K562 (cell line): Measurements from ENCODE around the gene EMC9. TPM values are rescaled to one million over a fixed set of nuclear protein-coding genes. Genes with fewer than 3 reads are reported as not detected.

Source experiments
- BCOR ChIP-seq: fragments of 450-650 bp; IDR thresholded peaks from 2 replicates; pipeline ENCODE4 v1.6.1; 2016
- CBX5 ChIP-seq: IDR thresholded peaks from 2 replicates; pipeline ENCODE4 v1.6.1; 2014; ENCODE audit warnings: low read depth, borderline replicate concordance
- CHD4 ChIP-seq: fragments of 200-600 bp; sonication (generic); IDR thresholded peaks from 3 replicates; pipeline ENCODE4 v1.6.1; 2012; ENCODE audit warnings: low read depth, mild to moderate bottlenecking, mixed read lengths, low read length, inconsistent platforms; ENCODE audit not compliant: insufficient read depth, insufficient replicate concordance, poor library complexity, severe bottlenecking
- CTCFL ChIP-seq: IDR thresholded peaks from 2 replicates; pipeline ENCODE4 v1.6.1; 2011; ENCODE audit warnings: borderline replicate concordance, low read depth, mild to moderate bottlenecking, moderate library complexity, low read length; ENCODE audit not compliant: insufficient read depth, poor library complexity, severe bottlenecking
- E2F1 ChIP-seq: sonication (generic); formaldehyde crosslinking; IDR thresholded peaks from 2 replicates; pipeline ENCODE4 v1.8.1; 2023; ENCODE audit warnings: mild to moderate bottlenecking, missing genetic modification reagents, moderate library complexity
- EP400 ChIP-seq: fragments of 450-650 bp; IDR thresholded peaks from 2 replicates; pipeline ENCODE4 v1.6.1; 2017; ENCODE audit warnings: antibody characterized with exemption, mild to moderate bottlenecking, moderate library complexity
- GABPB2 ChIP-seq: fragments of 250-450 bp; sonication (Bioruptor Pico); conservative IDR thresholded peaks from 2 replicates; pipeline ENCODE4 v1.5.1; 2021; ENCODE audit warnings: mild to moderate bottlenecking
- NELFE ChIP-seq: IDR thresholded peaks from 2 replicates; pipeline ENCODE4 v1.6.1; 2011; ENCODE audit warnings: mild to moderate bottlenecking; ENCODE audit not compliant: insufficient read depth, insufficient read length
- NR1H2 ChIP-seq: sonication (generic); formaldehyde crosslinking; IDR thresholded peaks from 2 replicates; pipeline ENCODE4 v1.4.0; 2020; ENCODE audit warnings: mild to moderate bottlenecking, missing genetic modification reagents
- STAT6 ChIP-seq: sonication (generic); formaldehyde crosslinking; IDR thresholded peaks from 2 replicates; pipeline ENCODE4 v1.8.1; 2023; ENCODE audit warnings: mild to moderate bottlenecking, missing genetic modification reagents
- TOE1 ChIP-seq, 2 experiments: fragments of 450-650 bp in 1 of 2; sonication (generic) in 1 of 2; formaldehyde crosslinking in 1 of 2; IDR thresholded peaks; 2 replicates each; pipeline versions ENCODE4 v1.7.1 to v1.8.0; 2016 to 2022; ENCODE audit warnings: borderline replicate concordance in 2 of 2, mild to moderate bottlenecking in 2 of 2, antibody characterized with exemption in 1 of 2, inconsistent platforms in 1 of 2, low read depth in 1 of 2, missing genetic modification reagents in 1 of 2, moderate library complexity in 1 of 2
- YY1 ChIP-seq, 3 experiments: IDR thresholded peaks; 2 replicates each; pipeline ENCODE4 v1.6.1; 2011; ENCODE audit warnings: low read length in 2 of 3, mild to moderate bottlenecking in 2 of 3, moderate library complexity in 2 of 3, borderline replicate concordance in 1 of 3, control low read depth in 1 of 3, low read depth in 1 of 3; ENCODE audit not compliant: insufficient read depth in 3 of 3, insufficient replicate concordance in 2 of 3, control insufficient read depth in 1 of 3, insufficient read length in 1 of 3; ENCODE audit errors: extremely low read depth in 1 of 3
- ZBTB7A ChIP-seq: IDR thresholded peaks from 2 replicates; pipeline ENCODE4 v1.6.1; 2011; ENCODE audit warnings: low read depth, mild to moderate bottlenecking, low read length, moderate library complexity, borderline replicate concordance; ENCODE audit not compliant: control insufficient read depth
- ZNF124 ChIP-seq: sonication (generic); formaldehyde crosslinking; IDR thresholded peaks from 2 replicates; pipeline ENCODE4 v1.8.1; 2022; ENCODE audit warnings: missing genetic modification reagents
- ZNF239 ChIP-seq: fragments of 250-450 bp; sonication (Bioruptor Pico); IDR thresholded peaks from 2 replicates; pipeline ENCODE4 v1.4.0; 2020; ENCODE audit warnings: mild to moderate bottlenecking
- ZNF311 ChIP-seq: fragments of 250-450 bp; sonication (Bioruptor Pico); IDR thresholded peaks from 2 replicates; pipeline ENCODE4 v1.4.0; 2020; ENCODE audit warnings: mild to moderate bottlenecking, moderate library complexity
- ZZZ3 ChIP-seq: fragments of 450-650 bp; IDR thresholded peaks from 2 replicates; pipeline ENCODE4 v1.6.1; 2016; ENCODE audit warnings: antibody characterized with exemption, mild to moderate bottlenecking, moderate library complexity
- polyA plus RNA-seq, 8 experiments: library from polyadenylated mRNA; depleted of rRNA in 4 of 8; stranded (reverse) in 5 of 8; unstranded in 3 of 8; fragments of >200 nt; fragmentation: Nextera tagmentation in 2 of 8; fragmentation: Illumina TruSeq in 1 of 8; extraction: Ambion mirVana in 2 of 8; extraction: Trizol in 1 of 8; gene quantifications; 2 replicates each; pipeline versions ENCODE4 v1.2.1 to v1.2.3, GENCODE V29; 2011 to 2014; ENCODE audit warnings: inconsistent platforms in 1 of 8, missing spikeins in 1 of 8
- total RNA-seq, 7 experiments: library from RNA; depleted of rRNA in 6 of 7; stranded (reverse); fragments of >200 nt in 6 of 7; fragmentation: Illumina TruSeq in 2 of 7; extraction: Trizol in 2 of 7; gene quantifications; 2 replicates each; pipeline versions ENCODE4 v1.2.1 to v1.2.3, GENCODE V29; 2011 to 2021; ENCODE audit warnings: low replicate concordance in 1 of 7

EMC9 gene
- total and polyA plus RNA-seq, 9 of the 15 experiments (the other 6 are each of a cell fraction or from before 2014, with no cell fraction given), result 3.1 to 13.2 (median 7.8) TPM

GRCh38 chr14:24093901-24094840 lies 47.2 kb downstream of the EMC9 start, which contains the start of gene PCK2 (continued):
- no peak for TF ChIP-seq STAT6
- no peak for TF ChIP-seq CHD4
- peak; percentile 91 for TF ChIP-seq EP400
- TF ChIP-seq YY1 (IDR thresholded peaks at IDR 0.05; ENCODE audit: borderline replicate concordance in 1 of 3, control insufficient read depth in 1 of 3, extremely low read depth in 1 of 3, insufficient read depth in 3 of 3, insufficient read length in 1 of 3, insufficient replicate concordance in 2 of 3, low read depth in 1 of 3, low read length in 2 of 3), result peak in 1 of 3 experiments; percentile 39
- TF ChIP-seq CBX5, result no peak
- no peak for TF ChIP-seq NELFE
- 0 out of 2 replicates have a peak, but pooled peaks have one; percentile 27 for TF ChIP-seq BCOR
- peak; percentile 20; the same call in 1 of the 2 replicates for TF ChIP-seq TOE1 (IDR thresholded peaks at IDR 0.05; ENCODE audit: borderline replicate concordance)
- no peak for TF ChIP-seq TOE1 (CRISPR knock-in tag; IDR thresholded peaks at IDR 0.05; ENCODE audit: borderline replicate concordance, low read depth)
- TF ChIP-seq ZBTB7A, result peak; percentile 58; the same call in 1 of the 2 replicates
- TF ChIP-seq E2F1 (CRISPR knock-in tag), result peak; percentile 32; the same call in 1 of the 2 replicates
- TF ChIP-seq ZNF311 (CRISPR knock-in tag), result no peak
- TF ChIP-seq ZNF239, result no peak
- no peak for TF ChIP-seq GABPB2 (CRISPR knock-in tag)
- no peak for TF ChIP-seq ZNF124 (CRISPR knock-in tag)
- TF ChIP-seq CTCFL, result no peak
- no peak for TF ChIP-seq ZZZ3
- TF ChIP-seq NR1H2 (CRISPR knock-in tag), result no peak
